ENCODE data around the gene CCR2.

CCR2 gene

GRCh38 chr3:46375218-46375617, 21.3 kb downstream of the CCR2 start:
- TF ChIP-seq CTCF (IDR thresholded peaks at IDR 0.05; ENCODE audit: low read depth, low read length), result no peak
- no peak overlapping the region for H3K4me3 ChIP-seq (replicated peaks in 1 of 2; ENCODE audit: low read depth in 2 of 2, low read length in 2 of 2)
- no peak for DNase-seq (ENCODE audit: low read depth in 2 of 2)

GRCh38 chr3:46375814-46376213, 21.9 kb downstream of the CCR2 start:
- DNase-seq (ENCODE audit: low read depth in 2 of 2), result no peak

DNA sequence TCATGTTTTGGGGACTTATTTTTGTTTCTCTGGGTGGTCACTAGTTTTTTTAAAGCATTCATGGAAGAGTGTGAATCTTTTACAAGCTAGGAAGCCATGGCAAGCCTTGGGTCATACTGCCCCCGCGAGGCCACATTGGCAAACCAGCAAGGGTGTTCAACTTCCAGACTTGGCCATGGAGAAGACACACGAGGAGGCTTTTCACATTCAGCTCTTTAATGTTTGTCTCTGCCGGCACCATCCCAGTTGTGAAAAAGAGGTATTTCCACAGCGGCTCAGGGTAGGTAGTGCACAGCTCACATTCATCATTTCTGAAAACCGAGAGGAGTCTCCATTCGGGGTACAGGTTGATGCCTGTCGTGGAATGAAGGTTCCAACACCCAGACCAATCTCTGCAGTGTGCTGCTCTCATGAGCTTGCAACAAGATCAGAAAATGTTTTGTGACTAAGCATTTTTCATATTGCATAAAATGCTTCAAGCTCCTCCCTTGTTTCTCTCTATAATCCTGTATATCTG, 24.6 kb downstream of the CCR2 start:
- TF ChIP-seq CTCF (IDR thresholded peaks at IDR 0.05; ENCODE audit: low read depth, low read length), result peak; percentile 80
- peak; percentile 57 to 74 for DNase-seq (ENCODE audit: low read depth in 2 of 2)
- no peak overlapping the region for H3K4me3 ChIP-seq (replicated peaks in 1 of 2; ENCODE audit: low read depth in 2 of 2, low read length in 2 of 2)

More at GRCh38 chr3:46375814-46376213, 21.9 kb downstream of the CCR2 start:
- TF ChIP-seq CTCF (IDR thresholded peaks at IDR 0.05; ENCODE audit: low read depth, low read length), result no peak
- H3K4me3 ChIP-seq (replicated peaks in 1 of 2; ENCODE audit: low read depth in 2 of 2, low read length in 2 of 2), result no peak overlapping the region

GRCh38 chr3:46380471-46381221, 26.7 kb downstream of the CCR2 start:
- no peak overlapping the region for H3K4me3 ChIP-seq (replicated peaks in 1 of 2; ENCODE audit: low read depth in 2 of 2, low read length in 2 of 2)
- no peak for TF ChIP-seq CTCF (IDR thresholded peaks at IDR 0.05; ENCODE audit: low read depth, low read length)

DNA sequence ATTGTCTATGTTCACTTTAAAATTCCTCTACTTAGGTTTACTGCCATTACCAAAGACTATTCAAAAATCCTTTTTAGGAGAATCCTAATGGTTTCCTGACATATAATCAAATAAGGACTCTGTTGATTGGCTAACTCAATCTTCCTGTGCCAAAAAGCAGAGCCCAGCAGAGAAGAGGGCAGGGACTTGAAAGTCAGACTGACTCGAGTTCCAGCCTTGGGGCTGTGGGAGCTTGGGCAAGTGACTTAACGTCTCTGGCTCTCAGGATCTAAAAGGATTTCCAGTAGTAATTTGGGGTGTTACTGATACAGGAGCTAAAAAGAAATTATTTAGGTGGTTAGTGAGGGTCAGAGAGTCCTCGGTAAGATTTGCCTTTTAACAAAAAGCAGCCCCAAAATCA, 27.7 kb downstream of the CCR2 start:
- no peak for DNase-seq (ENCODE audit: low read depth in 2 of 2)
- no peak overlapping the region for H3K4me3 ChIP-seq (replicated peaks in 1 of 2; ENCODE audit: low read depth in 2 of 2, low read length in 2 of 2)
- no peak for TF ChIP-seq CTCF (IDR thresholded peaks at IDR 0.05; ENCODE audit: low read depth, low read length)

More at GRCh38 chr3:46380471-46381221, 26.7 kb downstream of the CCR2 start:
- DNase-seq (ENCODE audit: low read depth in 2 of 2), result no peak

DNA sequence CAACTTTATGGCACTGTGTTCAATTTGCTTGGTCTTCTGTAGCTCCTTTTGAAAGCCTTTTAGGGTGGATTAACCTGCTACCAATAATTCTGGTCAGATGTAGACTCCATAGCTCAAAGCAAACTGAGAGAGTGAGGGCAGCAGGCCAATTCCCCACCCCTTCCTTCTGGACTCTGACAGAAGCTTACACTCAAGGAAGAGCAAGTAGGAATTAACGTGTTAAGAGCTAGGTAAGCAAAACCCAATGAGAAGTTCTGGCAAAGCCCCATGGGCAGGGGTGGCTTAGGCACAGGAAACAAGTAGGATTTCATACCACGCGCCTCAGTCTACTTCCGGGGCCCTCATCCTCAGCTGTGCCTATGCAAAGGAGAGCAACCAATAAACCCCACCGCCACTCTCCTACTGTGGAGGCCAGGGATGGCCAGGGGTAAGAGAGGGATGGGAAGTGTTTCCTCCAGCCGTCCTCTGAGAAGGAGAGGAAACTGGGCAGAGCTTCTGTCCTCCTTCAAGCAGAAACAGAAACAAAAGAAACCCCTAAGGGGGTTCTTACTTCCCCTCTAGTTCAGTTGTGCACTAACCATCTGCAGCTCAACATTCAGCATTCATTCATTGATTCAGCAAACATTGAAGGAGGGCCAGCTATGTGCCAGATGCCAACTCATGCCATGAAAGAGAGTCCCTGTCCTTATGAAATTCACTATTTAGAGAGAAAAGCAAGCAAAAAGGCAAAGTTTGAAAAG, 29.5 kb downstream of the CCR2 start:
- H3K4me3 ChIP-seq (replicated peaks in 1 of 2; ENCODE audit: low read depth in 2 of 2, low read length in 2 of 2), result no peak overlapping the region
- no peak for TF ChIP-seq CTCF (IDR thresholded peaks at IDR 0.05; ENCODE audit: low read depth, low read length)
- no peak for DNase-seq (ENCODE audit: low read depth in 2 of 2)

Measured in cardiac fibroblast (primary cell).